Mesodermal cell (in vitro differentiated cells): Measurements from ENCODE around the gene TMEM132C.

ENCODE experiments used
- H3K27ac ChIP-seq: 2 replicates; pipeline ENCODE4 v1.7.0; 2013; ENCODE audit warnings: mild to moderate bottlenecking, low read depth, low read length, moderate library complexity; ENCODE audit not compliant: severe bottlenecking
- H3K36me3 ChIP-seq: 2 replicates; pipeline ENCODE4 v1.7.1; 2013; ENCODE audit warnings: mild to moderate bottlenecking, low read length, moderate library complexity; ENCODE audit not compliant: control insufficient read depth, insufficient read depth
- H3K4me1 ChIP-seq: one replicate; pipeline ENCODE4 v1.7.1; 2013; ENCODE audit warnings: mild to moderate bottlenecking, low read length; ENCODE audit not compliant: insufficient read depth, control insufficient read depth, poor library complexity, severe bottlenecking
- H3K4me3 ChIP-seq: 2 replicates; pipeline ENCODE4 v1.7.0; 2013; ENCODE audit warnings: low read length, control low read depth, mild to moderate bottlenecking; ENCODE audit not compliant: insufficient read depth, poor library complexity, severe bottlenecking; ENCODE audit errors: extremely low read depth
- H3K9me3 ChIP-seq: 2 replicates; pipeline ENCODE4 v1.7.1; 2013; ENCODE audit warnings: mild to moderate bottlenecking, low read length, moderate library complexity; ENCODE audit not compliant: control insufficient read depth
- WGBS, 2 experiments: methylation state at CpG; one replicate each; pipeline ENCODE4 v1.1.5; 2013; ENCODE audit warnings: missing lambda C conversion rate in 2 of 2; ENCODE audit not compliant: insufficient coverage in 2 of 2; 5-methylcytosine and 5-hydroxymethylcytosine counted together

The TMEM132C gene

GRCh38 chr12:128702371-128702770 is 435.4 kb downstream of the TMEM132C start:
- no peak overlapping the region for H3K4me3 ChIP-seq
- no peaks in the 10 kb centered on the region for H3K9me3 ChIP-seq
- 87 to 96% methylated on average over 2 to 4 of the region's 5 CpGs for WGBS, 2 experiments
- no peak overlapping the region for H3K27ac ChIP-seq
- no peaks in the 10 kb centered on the region for H3K4me1 ChIP-seq
- H3K36me3 ChIP-seq: no peaks in the 10 kb centered on the region

DNA sequence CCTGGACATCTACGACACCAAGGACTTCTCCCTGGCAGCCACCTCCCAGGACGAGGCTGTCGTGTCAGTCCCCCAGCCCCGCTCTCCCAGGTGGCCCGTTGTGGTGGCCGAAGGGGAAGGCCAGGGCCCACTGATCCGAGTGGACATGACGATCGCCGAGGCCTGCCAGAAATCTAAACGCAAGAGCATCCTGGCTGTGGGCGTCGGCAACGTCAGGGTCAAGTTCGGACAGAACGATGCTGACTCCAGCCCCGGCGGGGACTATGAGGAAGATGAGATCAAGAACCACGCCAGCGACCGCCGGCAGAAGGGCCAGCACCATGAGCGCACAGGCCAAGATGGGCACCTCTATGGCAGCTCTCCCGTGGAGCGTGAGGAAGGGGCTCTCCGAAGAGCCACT is 438.2 kb downstream of the TMEM132C start:
- no peaks in the 10 kb centered on the region for H3K9me3 ChIP-seq
- H3K36me3 ChIP-seq: no peaks in the 10 kb centered on the region
- H3K27ac ChIP-seq: no peak overlapping the region
- WGBS, 2 experiments: 87 to 93% methylated on average over 25 to 26 of the region's 26 CpGs
- no peaks in the 10 kb centered on the region for H3K4me1 ChIP-seq
- H3K4me3 ChIP-seq: no peak overlapping the region

DNA sequence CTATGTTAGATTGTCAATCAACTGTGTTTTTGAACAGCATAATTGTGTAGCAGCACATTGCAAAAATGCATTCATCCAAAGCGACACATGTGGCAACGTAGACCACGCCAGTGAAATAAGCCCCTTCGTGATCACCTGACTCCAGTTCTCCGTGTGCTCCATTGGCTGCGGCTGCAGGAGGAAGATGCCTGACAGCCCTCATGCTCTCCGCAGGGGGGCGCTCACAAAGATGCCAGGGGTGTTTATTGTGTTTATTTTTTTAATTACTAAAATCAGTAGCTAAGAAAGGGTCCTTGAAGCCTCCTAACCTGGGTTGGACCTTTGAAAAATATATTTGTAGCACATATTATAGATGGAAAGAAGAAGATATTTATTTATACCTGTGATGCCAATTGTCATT is 440.5 kb downstream of the TMEM132C start:
- WGBS, 2 experiments: 83 to 92% methylated on average over 6 of the region's 8 CpGs

GRCh38 chr12:128708789-128709188 is 441.8 kb downstream of the TMEM132C start:
- H3K4me3 ChIP-seq: no peak overlapping the region
- H3K9me3 ChIP-seq: no peaks in the 10 kb centered on the region
- no peak overlapping the region for H3K27ac ChIP-seq
- H3K4me1 ChIP-seq: no peaks in the 10 kb centered on the region
- no peaks in the 10 kb centered on the region for H3K36me3 ChIP-seq
- 88 to 91% methylated on average over 4 to 5 of the region's 6 CpGs for WGBS, 2 experiments

More for the DNA sequence above, 440.5 kb downstream of the TMEM132C start:
- Histone ChIP-seq H3K4me3 (no peak overlapping the region), H3K36me3 (no peaks in the 10 kb centered on the region), H3K9me3 (no peaks in the 10 kb centered on the region), H3K27ac (no peak overlapping the region), H3K4me1 (no peaks in the 10 kb centered on the region)

GRCh38 chr12:128709660-128710059 is 442.7 kb downstream of the TMEM132C start:
- Histone ChIP-seq H3K36me3 (no peaks in the 10 kb centered on the region), H3K4me3 (no peak overlapping the region)
- 87 to 90% methylated on average over 1 to 4 of the region's 5 CpGs for WGBS, 2 experiments

GRCh38 chr12:128711486-128711885 is 444.5 kb downstream of the TMEM132C start:
- Histone ChIP-seq H3K9me3 (no peaks in the 10 kb centered on the region), H3K36me3 (no peaks in the 10 kb centered on the region), H3K27ac (no peak overlapping the region), H3K4me3 (no peak overlapping the region), H3K4me1 (no peaks in the 10 kb centered on the region)
- WGBS, 2 experiments: 84 to 92% methylated on average over 4 to 5 of the region's 9 CpGs

More at GRCh38 chr12:128709660-128710059, 442.7 kb downstream of the TMEM132C start:
- no peaks in the 10 kb centered on the region for H3K4me1 ChIP-seq
- no peaks in the 10 kb centered on the region for H3K9me3 ChIP-seq
- H3K27ac ChIP-seq: no peak overlapping the region

- Histone ChIP-seq H3K36me3 (no peaks in the 10 kb centered on the region), H3K9me3 (no peaks in the 10 kb centered on the region), H3K27ac (no peak overlapping the region), H3K4me3 (no peak overlapping the region), H3K4me1 (no peaks in the 10 kb centered on the region)
- 93 to 94% methylated on average over 6 of the region's 6 CpGs for WGBS, 2 experiments
Observed at GRCh38 chr12:128712622-128713021, 445.7 kb downstream of the TMEM132C start.

GRCh38 chr12:128715485-128715884 is 448.5 kb downstream of the TMEM132C start:
- Histone ChIP-seq H3K36me3 (no peaks in the 10 kb centered on the region), H3K27ac (no peak overlapping the region), H3K4me1 (no peaks in the 10 kb centered on the region), H3K9me3 (peaks cover 5% of the 10 kb centered on the region), H3K4me3 (no peak overlapping the region)
- WGBS, 2 experiments: 71 to 74% methylated on average over 4 of the region's 4 CpGs

GRCh38 chr12:128724468-128725046 is 457.6 kb downstream of the TMEM132C start:
- no peaks in the 10 kb centered on the region for H3K36me3 ChIP-seq

DNA sequence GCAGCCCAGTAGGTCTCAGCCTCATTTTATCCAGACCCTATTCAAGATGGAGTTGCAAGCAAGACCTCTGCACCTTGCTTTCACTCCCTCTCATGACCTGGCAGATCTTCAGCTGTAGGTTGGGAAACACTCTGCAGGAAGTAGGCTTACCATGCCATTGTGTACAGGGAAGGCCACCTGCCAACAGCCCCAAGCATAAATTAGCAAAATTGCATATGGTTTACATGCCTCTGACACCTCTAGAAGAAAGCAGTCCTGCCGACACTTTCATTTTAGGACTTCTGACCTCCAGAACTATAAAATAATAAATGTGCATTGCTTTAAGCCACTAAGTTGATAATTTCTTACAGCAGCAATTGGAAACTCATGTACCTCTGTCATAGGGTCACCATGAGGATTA is 459.9 kb downstream of the TMEM132C start:
- H3K4me1 ChIP-seq: peaks cover 17% of the 10 kb centered on the region
- WGBS, 2 experiments: no CpG with 5 or more reads among the region's 1 CpG
- H3K27ac ChIP-seq: no peak overlapping the region
- no peak overlapping the region for H3K4me3 ChIP-seq
- no peaks in the 10 kb centered on the region for H3K9me3 ChIP-seq
- H3K36me3 ChIP-seq: no peaks in the 10 kb centered on the region

More at GRCh38 chr12:128724468-128725046, 457.6 kb downstream of the TMEM132C start:
- Histone ChIP-seq H3K4me3 (no peak overlapping the region), H3K27ac (no peak overlapping the region), H3K9me3 (no peaks in the 10 kb centered on the region), H3K4me1 (peaks cover 17% of the 10 kb centered on the region)
- 75 to 97% methylated on average over 5 to 6 of the region's 10 CpGs for WGBS, 2 experiments

- WGBS, 2 experiments: 93 to 94% methylated on average over 7 of the region's 8 CpGs
- H3K36me3 ChIP-seq: no peaks in the 10 kb centered on the region
- no peak overlapping the region for H3K4me3 ChIP-seq
- H3K4me1 ChIP-seq: peaks cover 17% of the 10 kb centered on the region
- no peaks in the 10 kb centered on the region for H3K9me3 ChIP-seq
- H3K27ac ChIP-seq: no peak overlapping the region
Observed at GRCh38 chr12:128727461-128727860, 460.5 kb downstream of the TMEM132C start.
